Body of pancreas (tissue), 4 donors: ENCODE data around the gene OR4K13. TPM values are rescaled to one million over a fixed set of nuclear protein-coding genes. Genes with fewer than 3 reads are reported as not detected.

Experiments used
- ATAC-seq: fragments of 150-250 bp; one replicate; pipeline ENCODE4 v1.9.1; 2016
- DNase-seq, 4 donors: peaks; one replicate each; pipeline ENCODE4 v3.0.0-alpha.2; 2019
- H3K27ac ChIP-seq, 4 donors: fragments of 200-600 bp; sonication (generic); 1 replicate in 3 of 4; 2 replicates in 1 of 4; pipeline versions ENCODE4 v1.5.1 to v1.6.1; 2016 to 2019; ENCODE audit warnings: mild to moderate bottlenecking in 1 of 4, mixed read lengths in 1 of 4, moderate library complexity in 1 of 4
- H3K27me3 ChIP-seq, 2 donors: fragments of 200-600 bp; sonication (generic); one replicate each; pipeline ENCODE4 v1.6.0; 2016; ENCODE audit warnings: mild to moderate bottlenecking in 1 of 2
- H3K36me3 ChIP-seq, 2 donors: fragments of 200-600 bp; sonication (generic); replicated peaks in 1 of 2; 2 replicates each; pipeline ENCODE4 v1.5.1; 2016; ENCODE audit warnings: low read depth in 2 of 2; ENCODE audit not compliant: insufficient read depth in 1 of 2
- H3K4me1 ChIP-seq: fragments of 200-600 bp; sonication (generic); one replicate; pipeline ENCODE4 v1.6.0; 2016
- H3K4me3 ChIP-seq, 2 donors: fragments of 200-600 bp; sonication (generic); 1 replicate in 1 of 2; 2 replicates in 1 of 2; pipeline ENCODE4 v1.5.1; 2016 to 2019
- H3K9me3 ChIP-seq, 3 donors: fragments of 200-600 bp; sonication (generic); 1 replicate in 2 of 3; 2 replicates in 1 of 3; pipeline ENCODE4 v1.5.1; 2016
- CTCF ChIP-seq, 7 experiments: fragments of 450-650 bp in 4 of 7; fragments of 200-600 bp in 3 of 7; sonication (generic) in 3 of 7; IDR thresholded peaks; one replicate each; pipeline ENCODE4 v1.5.1; 2016 to 2019; ENCODE audit warnings: antibody characterized with exemption in 7 of 7
- POLR2A ChIP-seq, 3 donors: fragments of 450-650 bp; IDR thresholded peaks; one replicate each; pipeline ENCODE4 v1.6.1; 2016; ENCODE audit warnings: antibody characterized with exemption in 3 of 3, mild to moderate bottlenecking in 2 of 3
- WGBS, 2 donors: methylation state at CpG; one replicate each; pipeline ENCODE4 v1.1.5; 2017; 5-methylcytosine and 5-hydroxymethylcytosine counted together
- intact Hi-C: fragments of 100-400 bp; cut with DNase I; formaldehyde crosslinking; loops from one replicate; pipeline ENCODE4 v1.15.1; 2023
- total RNA-seq, 2 donors: library from RNA; depleted of rRNA; stranded (reverse); fragments of >200 nt; gene quantifications; one replicate each; pipeline ENCODE4 v1.1.0, GENCODE V29; 2016

Gene OR4K13
- total RNA-seq = not detected

GRCh38 chr14:20035938-20036337 is at the start of gene OR4K13:
Gene OR4K13 (minus strand): TSS chr14:20036038. CDS start chr14:20034758, 1,280 bp downstream.
- 69 to 78% methylated on average over 4 of the region's 4 CpGs for WGBS, 2 donors
- intact Hi-C loops = no loop called here

GRCh38 chr14:20059745-20060144 is 23.9 kb upstream of the OR4K13 start, which contains the start of gene OR4L1:
Gene OR4L1 (plus strand): TSS chr14:20060045. CDS start chr14:20060045, 0 bp downstream.
- 47 to 52% methylated on average over 2 of the region's 2 CpGs for WGBS, 2 donors
- H3K4me1 ChIP-seq = no peaks in the 10 kb centered on the region
- no peak for TF ChIP-seq POLR2A (IDR thresholded peaks at IDR 0.05)
- TF ChIP-seq CTCF (IDR thresholded peaks at IDR 0.05) = no peak
- no peaks in the 10 kb centered on the region for H3K36me3 ChIP-seq
- intact Hi-C loops = no loop called here
- no peak within 1 kb of the TSS for H3K4me3 ChIP-seq
- DNase-seq (no peak), ATAC-seq (no peak)
- H3K27ac ChIP-seq = no peak within 1 kb of the TSS
- no peaks in the 10 kb centered on the region for H3K9me3 ChIP-seq
- H3K27me3 ChIP-seq = no peaks in the 10 kb centered on the region

More at GRCh38 chr14:20035938-20036337, at the start of gene OR4K13:
- Histone ChIP-seq H3K27me3 (no peaks in the 10 kb centered on the region), H3K36me3 (no peaks in the 10 kb centered on the region), H3K9me3 (no peaks in the 10 kb centered on the region), H3K27ac (no peak within 1 kb of the TSS), H3K4me1 (no peaks in the 10 kb centered on the region), H3K4me3 (no peak within 1 kb of the TSS)
- ATAC-seq (no peak), DNase-seq (no peak)
- TF ChIP-seq CTCF (IDR thresholded peaks at IDR 0.05) (no peak), POLR2A (IDR thresholded peaks at IDR 0.05) (no peak)

GRCh38 chr14:20048202-20048601 is 12.4 kb upstream of the OR4K13 start:
- ATAC-seq = no peak
- WGBS, 2 donors = 31 to 41% methylated on average over 1 of the region's 1 CpG
- TF ChIP-seq CTCF (IDR thresholded peaks at IDR 0.05) (no peak), POLR2A (IDR thresholded peaks at IDR 0.05) (no peak)
- H3K27me3 ChIP-seq = no peaks in the 10 kb centered on the region
- no peaks in the 10 kb centered on the region for H3K4me1 ChIP-seq
- intact Hi-C loops = no loop called here
- no peak overlapping the region for H3K27ac ChIP-seq
- no peaks in the 10 kb centered on the region for H3K9me3 ChIP-seq
- H3K4me3 ChIP-seq = no peak overlapping the region
- no peak for DNase-seq
- H3K36me3 ChIP-seq = no peaks in the 10 kb centered on the region

- H3K27ac ChIP-seq = no peak overlapping the region
- no peaks in the 10 kb centered on the region for H3K4me1 ChIP-seq
- ATAC-seq (no peak), DNase-seq (no peak)
- no peak overlapping the region for H3K4me3 ChIP-seq
- intact Hi-C loops = no loop called here
- H3K27me3 ChIP-seq = no peaks in the 10 kb centered on the region
- no peaks in the 10 kb centered on the region for H3K36me3 ChIP-seq
- H3K9me3 ChIP-seq = no peaks in the 10 kb centered on the region
- TF ChIP-seq POLR2A (IDR thresholded peaks at IDR 0.05) (no peak), CTCF (IDR thresholded peaks at IDR 0.05) (no peak)
- 63 to 64% methylated on average over 4 to 5 of the region's 5 CpGs for WGBS, 2 donors
These were observed 8.4 kb upstream of the OR4K13 start for GRCh38 chr14:20044243-20044642.

- DNase-seq (no peak), ATAC-seq (no peak)
- Histone ChIP-seq H3K36me3 (no peaks in the 10 kb centered on the region), H3K9me3 (no peaks in the 10 kb centered on the region), H3K27ac (no peak overlapping the region), H3K27me3 (no peaks in the 10 kb centered on the region), H3K4me1 (no peaks in the 10 kb centered on the region), H3K4me3 (no peak overlapping the region)
- 48 to 56% methylated on average over 3 of the region's 3 CpGs for WGBS, 2 donors
- TF ChIP-seq POLR2A (IDR thresholded peaks at IDR 0.05) (no peak), CTCF (IDR thresholded peaks at IDR 0.05) (no peak)
- intact Hi-C loops = no loop called here
These were observed 389 bp downstream of the OR4K13 start for GRCh38 chr14:20035449-20035848.
